ENCODE results near the gene DEDD. TPM values are rescaled to one million over a fixed set of nuclear protein-coding genes. Genes with fewer than 3 reads are reported as not detected.

DEDD gene
- total RNA-seq, 3 donors from 2014 or later: 28.7 to 39.0 (median 37.6) TPM

DNA sequence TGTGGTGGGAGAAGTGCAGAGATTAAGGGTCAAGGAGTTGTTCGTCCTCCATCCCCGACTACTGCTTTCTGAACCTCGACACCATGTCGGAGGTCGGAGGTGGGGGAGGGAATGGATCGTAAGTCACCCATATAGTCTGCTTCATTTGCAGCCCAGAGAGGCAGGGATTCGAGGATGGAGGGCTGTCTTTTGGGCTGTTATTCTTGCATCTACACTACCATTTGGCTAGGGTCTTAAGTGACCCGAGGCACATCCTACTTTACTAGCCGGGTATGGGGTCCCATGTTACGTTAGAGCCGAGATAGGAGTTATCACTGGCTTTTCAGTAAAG lies 27.4 kb upstream of the DEDD start:
- Histone ChIP-seq H3K36me3 (no peaks in the 10 kb centered on the region), H3K4me3 (peak overlapping the region; percentile 77 to 93 (median 79)), H3K4me1 (peaks cover 4 to 14% of the 10 kb centered on the region in 2 donors), H3K27me3 (no peaks in the 10 kb centered on the region), H3K27ac (peak overlapping the region; percentile 87 to 91), H3K9me3 (no peaks in the 10 kb centered on the region)
- no peak for DNase-seq (ENCODE audit: low spot score in 2 of 2)
- TF ChIP-seq POLR2A (IDR thresholded peaks at IDR 0.05): no peak
- no peak for TF ChIP-seq POLR2AphosphoS5 (IDR thresholded peaks at IDR 0.05)
- TF ChIP-seq, protein P1, sequence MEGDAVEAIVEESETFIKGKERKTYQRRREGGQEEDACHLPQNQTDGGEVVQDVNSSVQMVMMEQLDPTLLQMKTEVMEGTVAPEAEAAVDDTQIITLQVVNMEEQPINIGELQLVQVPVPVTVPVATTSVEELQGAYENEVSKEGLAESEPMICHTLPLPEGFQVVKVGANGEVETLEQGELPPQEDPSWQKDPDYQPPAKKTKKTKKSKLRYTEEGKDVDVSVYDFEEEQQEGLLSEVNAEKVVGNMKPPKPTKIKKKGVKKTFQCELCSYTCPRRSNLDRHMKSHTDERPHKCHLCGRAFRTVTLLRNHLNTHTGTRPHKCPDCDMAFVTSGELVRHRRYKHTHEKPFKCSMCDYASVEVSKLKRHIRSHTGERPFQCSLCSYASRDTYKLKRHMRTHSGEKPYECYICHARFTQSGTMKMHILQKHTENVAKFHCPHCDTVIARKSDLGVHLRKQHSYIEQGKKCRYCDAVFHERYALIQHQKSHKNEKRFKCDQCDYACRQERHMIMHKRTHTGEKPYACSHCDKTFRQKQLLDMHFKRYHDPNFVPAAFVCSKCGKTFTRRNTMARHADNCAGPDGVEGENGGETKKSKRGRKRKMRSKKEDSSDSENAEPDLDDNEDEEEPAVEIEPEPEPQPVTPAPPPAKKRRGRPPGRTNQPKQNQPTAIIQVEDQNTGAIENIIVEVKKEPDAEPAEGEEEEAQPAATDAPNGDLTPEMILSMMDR (IDR thresholded peaks at IDR 0.05): no peak
- intact Hi-C loops (cut with DNase I; ENCODE audit: low total_unique reads): no loop called here

DNA sequence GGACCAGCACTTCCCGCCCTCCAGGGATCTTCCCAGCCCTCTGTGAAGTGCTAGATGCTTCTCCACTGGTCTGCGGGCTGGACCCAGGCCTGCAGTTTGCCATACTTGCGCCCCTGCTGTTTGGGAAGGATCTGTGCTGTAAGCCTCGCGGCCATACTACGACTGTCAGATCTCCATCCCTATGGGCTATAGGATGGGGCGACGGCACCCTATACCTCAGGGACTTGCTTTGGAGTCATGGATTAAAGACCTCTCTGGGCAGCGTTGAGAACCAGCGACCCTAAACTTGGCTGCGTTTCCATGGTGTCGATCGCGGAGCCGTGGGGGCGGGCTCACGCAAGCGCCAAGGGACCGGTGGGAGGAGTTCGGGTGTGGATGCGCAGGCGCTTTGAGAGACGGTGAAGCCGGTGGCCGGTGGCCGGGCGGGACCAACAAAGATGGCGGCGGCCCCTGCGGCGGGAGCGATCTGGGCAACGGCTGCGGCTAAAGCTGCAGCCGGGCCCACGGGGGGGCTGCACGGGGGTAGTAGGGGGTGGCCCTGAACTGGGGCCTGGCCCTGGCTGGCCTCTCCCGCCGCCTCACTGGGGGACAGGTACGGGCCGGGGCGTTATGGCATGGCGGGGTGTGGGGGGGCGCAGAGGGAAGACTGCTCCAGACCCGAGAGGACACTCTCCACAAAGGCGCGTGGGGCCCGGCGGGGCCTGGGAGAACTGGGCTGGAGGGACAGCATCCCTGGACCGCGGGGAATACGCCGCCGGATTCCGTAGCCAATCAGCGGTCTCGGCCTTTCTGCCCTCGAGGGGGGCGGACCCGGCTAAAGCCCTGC lies 26.8 kb upstream of the DEDD start, which contains the start of gene USP21:
Gene USP21, plus strand, starts transcription at position 414 of the 826 bp plus-strand sequence. CDS start 1,141 bp downstream, outside the sequence.
- Histone ChIP-seq H3K4me3 (peak within 1 kb of the TSS; percentile 77 to 93 (median 79)), H3K27ac (peak within 1 kb of the TSS; percentile 87 to 91), H3K4me1 (peaks cover 7 to 14% of the 10 kb centered on the region in 2 donors), H3K36me3 (no peaks in the 10 kb centered on the region), H3K9me3 (no peaks in the 10 kb centered on the region), H3K27me3 (no peaks in the 10 kb centered on the region)
- peak; percentile 90 to 94 for DNase-seq (ENCODE audit: low spot score in 2 of 2)
- intact Hi-C loops (cut with DNase I; ENCODE audit: low total_unique reads): no loop called here
- TF ChIP-seq POLR2AphosphoS5 (IDR thresholded peaks at IDR 0.05) (peak; percentile 72 to 94 (median 75)), POLR2A (IDR thresholded peaks at IDR 0.05) (peak; percentile 63)
- TF ChIP-seq, protein P1 (IDR thresholded peaks at IDR 0.05): peak in 2 of 3 donors; percentile 44 to 47

DNA sequence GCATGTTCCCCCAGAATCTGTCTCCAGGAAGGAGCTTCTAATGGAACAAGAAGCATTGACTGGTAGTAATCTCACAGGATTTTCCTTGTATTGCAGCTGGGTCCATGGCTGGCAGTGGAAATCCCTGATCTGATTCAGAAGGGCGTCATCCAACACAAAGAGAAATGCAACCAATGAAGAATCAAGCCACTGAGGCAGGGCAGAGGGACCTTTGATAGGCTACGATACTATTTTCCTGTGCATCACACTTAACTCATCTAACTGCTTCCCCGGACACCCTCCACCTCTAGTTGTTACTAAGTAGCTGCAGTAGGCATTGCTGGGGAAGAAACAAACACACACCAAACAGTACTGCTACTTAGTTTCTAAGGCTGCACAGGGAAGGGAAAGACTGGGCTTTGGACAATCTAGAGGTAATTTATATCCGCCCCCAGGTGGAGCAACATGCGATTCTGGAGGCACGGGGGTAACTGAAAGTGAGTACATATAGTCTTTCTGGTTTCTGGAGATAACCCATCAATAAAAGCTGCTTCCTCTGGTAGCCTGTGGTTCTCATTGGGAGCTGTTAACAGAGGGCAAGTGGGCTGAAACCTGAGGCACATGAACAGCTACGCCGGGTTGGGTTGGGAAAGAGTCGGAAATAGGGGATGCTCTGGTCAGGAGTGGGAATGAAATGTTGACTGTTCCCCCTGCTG lies 26.0 kb upstream of the DEDD start:
- no peak for DNase-seq (ENCODE audit: low spot score in 2 of 2)
- Histone ChIP-seq H3K36me3 (no peaks in the 10 kb centered on the region), H3K27ac (peak overlapping the region; percentile 87 to 91), H3K4me3 (peak overlapping the region; percentile 77 to 93 (median 79)), H3K4me1 (peaks cover 7 to 14% of the 10 kb centered on the region in 2 donors), H3K9me3 (no peaks in the 10 kb centered on the region), H3K27me3 (no peaks in the 10 kb centered on the region)
- TF ChIP-seq, protein P1 (IDR thresholded peaks at IDR 0.05): no peak
- TF ChIP-seq POLR2A (IDR thresholded peaks at IDR 0.05) (no peak), POLR2AphosphoS5 (IDR thresholded peaks at IDR 0.05) (no peak)
- intact Hi-C loops (cut with DNase I; ENCODE audit: low total_unique reads): no loop called here

DNA sequence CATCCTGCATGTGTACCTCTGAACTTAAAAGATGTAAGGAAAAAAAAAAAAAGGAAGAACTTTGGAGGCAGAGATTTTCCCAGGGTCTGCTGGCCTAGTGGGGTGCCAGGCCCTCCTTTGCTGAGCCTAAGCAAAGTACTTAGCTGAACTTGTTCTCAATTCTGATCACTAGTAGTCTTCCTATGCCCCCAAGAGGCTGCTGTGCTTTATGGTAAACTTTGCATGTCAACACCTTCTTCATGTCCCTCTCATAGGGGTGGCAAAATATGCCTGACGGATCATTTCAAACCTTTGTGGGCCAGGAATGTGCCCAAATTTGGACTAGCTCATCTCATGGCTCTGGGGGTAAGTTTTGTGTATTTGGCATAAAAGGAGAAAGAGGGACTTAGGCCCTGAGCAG lies 25.4 kb upstream of the DEDD start:
- no peak for DNase-seq (ENCODE audit: low spot score in 2 of 2)
- Histone ChIP-seq H3K9me3 (no peaks in the 10 kb centered on the region), H3K27ac (no peak overlapping the region), H3K4me3 (no peak overlapping the region), H3K4me1 (peaks cover 7 to 14% of the 10 kb centered on the region in 2 donors), H3K27me3 (no peaks in the 10 kb centered on the region), H3K36me3 (no peaks in the 10 kb centered on the region)
- TF ChIP-seq POLR2A (IDR thresholded peaks at IDR 0.05): no peak
- TF ChIP-seq POLR2AphosphoS5 (IDR thresholded peaks at IDR 0.05): no peak
- TF ChIP-seq, protein P1 (IDR thresholded peaks at IDR 0.05): no peak
- intact Hi-C loops (cut with DNase I; ENCODE audit: low total_unique reads): no loop called here
